ENCODE data around the gene TOLLIP. TPM values are rescaled to one million over a fixed set of nuclear protein-coding genes. Genes with fewer than 3 reads are reported as not detected.
"Not testable (repeated sequence)": the region's sequence is repeated elsewhere in the genome, so short reads cannot be mapped to it uniquely, and the experiment has no call there.

The TOLLIP gene
- total RNA-seq, 6 experiments from 2014 or later: 41.4 to 53.6 (median 49.0) TPM

- peaks cover 31% of the 10 kb centered on the region for H3K27me3 Mint-ChIP-seq (ENCODE audit: insufficient read depth)
- H3K4me3 Mint-ChIP-seq: no peak overlapping the region
- no peak overlapping the region for H3K27ac Mint-ChIP-seq
- H3K9me3 Mint-ChIP-seq: no peaks in the 10 kb centered on the region
- no peaks in the 10 kb centered on the region for H3K4me1 Mint-ChIP-seq (ENCODE audit: low read depth)
- H3K36me3 Mint-ChIP-seq (ENCODE audit: low read depth): no peaks in the 10 kb centered on the region
- no peak for DNase-seq
- TF ChIP-seq CTCF (IDR thresholded peaks at IDR 0.05): no peak
Observed at GRCh38 chr11:1345737-1346513, 36.5 kb upstream of the TOLLIP start.

GRCh38 chr11:1344056-1344635 is 34.7 kb upstream of the TOLLIP start:
- H3K27ac Mint-ChIP-seq: no peak overlapping the region
- DNase-seq: no peak
- H3K9me3 Mint-ChIP-seq: no peaks in the 10 kb centered on the region
- H3K4me3 Mint-ChIP-seq: no peak overlapping the region
- no peak for TF ChIP-seq CTCF (IDR thresholded peaks at IDR 0.05)
- no peaks in the 10 kb centered on the region for H3K4me1 Mint-ChIP-seq (ENCODE audit: low read depth)
- peaks cover 19% of the 10 kb centered on the region for H3K27me3 Mint-ChIP-seq (ENCODE audit: insufficient read depth)
- no peaks in the 10 kb centered on the region for H3K36me3 Mint-ChIP-seq (ENCODE audit: low read depth)

- DNase-seq: no peak
- H3K27ac Mint-ChIP-seq: no peak overlapping the region
- no peaks in the 10 kb centered on the region for H3K4me1 Mint-ChIP-seq (ENCODE audit: low read depth)
- no peaks in the 10 kb centered on the region for H3K36me3 Mint-ChIP-seq (ENCODE audit: low read depth)
- H3K27me3 Mint-ChIP-seq (ENCODE audit: insufficient read depth): peaks cover 13% of the 10 kb centered on the region
- no peak overlapping the region for H3K4me3 Mint-ChIP-seq
- TF ChIP-seq CTCF (IDR thresholded peaks at IDR 0.05): no peak
- no peaks in the 10 kb centered on the region for H3K9me3 Mint-ChIP-seq
Observed at GRCh38 chr11:1343391-1344055, 34.1 kb upstream of the TOLLIP start.

GRCh38 chr11:1342946-1343345 is 33.5 kb upstream of the TOLLIP start:
- TF ChIP-seq CTCF (IDR thresholded peaks at IDR 0.05): no peak
- Mint-ChIP-seq H3K36me3 (ENCODE audit: low read depth) (peaks cover 1% of the 10 kb centered on the region; the same call in 1 of the 2 replicates), H3K9me3 (peaks cover 1% of the 10 kb centered on the region), H3K27me3 (ENCODE audit: insufficient read depth) (peaks cover 11% of the 10 kb centered on the region), H3K27ac (no peak overlapping the region), H3K4me1 (ENCODE audit: low read depth) (peaks cover 2% of the 10 kb centered on the region), H3K4me3 (no peak overlapping the region)
- no peak for DNase-seq

- H3K4me1 Mint-ChIP-seq (ENCODE audit: low read depth): peaks cover 6% of the 10 kb centered on the region
- H3K4me3 Mint-ChIP-seq: no peak overlapping the region
- H3K36me3 Mint-ChIP-seq (ENCODE audit: low read depth): peaks cover 5% of the 10 kb centered on the region; the same call in 1 of the 2 replicates
- peaks cover 13% of the 10 kb centered on the region for H3K27me3 Mint-ChIP-seq (ENCODE audit: insufficient read depth)
- TF ChIP-seq CTCF (IDR thresholded peaks at IDR 0.05): no peak
- H3K27ac Mint-ChIP-seq: no peak overlapping the region
- peak; percentile 8 for DNase-seq
- peaks cover 5% of the 10 kb centered on the region for H3K9me3 Mint-ChIP-seq
Observed at GRCh38 chr11:1341928-1342524, 32.6 kb upstream of the TOLLIP start.

GRCh38 chr11:1341226-1341625 is 31.8 kb upstream of the TOLLIP start:
- H3K27ac Mint-ChIP-seq; H3K4me3 Mint-ChIP-seq; H3K4me1 Mint-ChIP-seq (ENCODE audit: low read depth); DNase-seq; H3K9me3 Mint-ChIP-seq; H3K36me3 Mint-ChIP-seq (ENCODE audit: low read depth): not testable (repeated sequence)
- peaks cover 13% of the 10 kb centered on the region for H3K27me3 Mint-ChIP-seq (ENCODE audit: insufficient read depth)
